VCaP (cell line): ENCODE data around the gene ZNF536.

Experiments
- H3K27ac ChIP-seq: fragments of 450-650 bp; 2 replicates; pipeline ENCODE4 v1.5.1; 2017
- CTCF ChIP-seq: fragments of 450-650 bp; conservative IDR thresholded peaks from 2 replicates; pipeline ENCODE4 v1.5.1; 2017; ENCODE audit warnings: mild to moderate bottlenecking, moderate library complexity

The ZNF536 gene

GRCh38 chr19:30376272-30376671 lies 4.1 kb downstream of the ZNF536 start:
- TF ChIP-seq CTCF, result no peak
- no peak overlapping the region for H3K27ac ChIP-seq

- no peak overlapping the region for H3K27ac ChIP-seq
- no peak for TF ChIP-seq CTCF
These were observed 4.7 kb downstream of the ZNF536 start for GRCh38 chr19:30376826-30377425.

- H3K27ac ChIP-seq, result no peak overlapping the region
- no peak for TF ChIP-seq CTCF
These were observed 6.5 kb downstream of the ZNF536 start for GRCh38 chr19:30378701-30379100.

- H3K27ac ChIP-seq, result no peak overlapping the region
- no peak for TF ChIP-seq CTCF
These were observed 7.8 kb downstream of the ZNF536 start for GRCh38 chr19:30379841-30380610.

- H3K27ac ChIP-seq, result no peak overlapping the region
- no peak for TF ChIP-seq CTCF
These were observed 9.2 kb downstream of the ZNF536 start for GRCh38 chr19:30381366-30381765.

- no peak overlapping the region for H3K27ac ChIP-seq
- no peak for TF ChIP-seq CTCF
These were observed 13.0 kb downstream of the ZNF536 start for GRCh38 chr19:30385174-30385573.

- no peak for TF ChIP-seq CTCF
- no peak overlapping the region for H3K27ac ChIP-seq
These were observed 13.5 kb downstream of the ZNF536 start for GRCh38 chr19:30385666-30386065.
